ENCODE results near the gene ANK3. TPM values are rescaled to one million over a fixed set of nuclear protein-coding genes. Genes with fewer than 3 reads are reported as not detected.
A peak's percentile ranks its signal among the peaks of the same experiment; 100 is the strongest.

Gene ANK3
- total RNA-seq, 1 donor: 248 TPM

DNA sequence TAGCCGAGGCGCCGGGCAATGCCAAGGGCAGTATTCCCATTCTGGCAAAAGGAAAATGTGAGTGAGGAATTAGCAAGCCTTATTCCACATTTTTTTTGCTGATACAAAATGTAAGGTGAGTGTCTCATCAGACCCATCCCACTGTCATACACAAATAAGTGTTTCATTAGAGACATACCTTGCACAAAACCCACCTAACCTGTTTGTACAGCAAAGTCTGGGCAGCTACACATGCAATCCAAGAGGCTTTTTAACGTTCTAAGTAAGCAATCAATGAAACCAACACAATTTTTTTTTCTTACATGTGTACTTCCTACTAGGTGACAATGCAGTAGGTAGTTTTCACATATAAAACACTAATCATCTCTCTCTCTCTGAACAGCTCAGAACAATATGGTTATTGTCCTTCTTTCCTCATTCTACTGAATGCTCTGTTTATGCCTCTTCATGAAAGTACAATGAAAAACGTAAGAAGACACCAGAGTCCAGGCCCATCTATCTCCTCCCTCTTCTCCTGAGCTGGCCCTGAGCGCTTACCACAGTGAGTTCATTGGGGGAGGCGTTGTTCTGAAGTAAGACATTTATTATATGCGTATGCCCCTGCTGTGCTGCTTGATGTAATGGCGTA, 217.2 kb downstream of the ANK3 start:
- no peak overlapping the region for H3K4me3 ChIP-seq (ENCODE audit: low read depth, low read length)
- no peak for DNase-seq (ENCODE audit: low read depth)
- TF ChIP-seq, protein P1, sequence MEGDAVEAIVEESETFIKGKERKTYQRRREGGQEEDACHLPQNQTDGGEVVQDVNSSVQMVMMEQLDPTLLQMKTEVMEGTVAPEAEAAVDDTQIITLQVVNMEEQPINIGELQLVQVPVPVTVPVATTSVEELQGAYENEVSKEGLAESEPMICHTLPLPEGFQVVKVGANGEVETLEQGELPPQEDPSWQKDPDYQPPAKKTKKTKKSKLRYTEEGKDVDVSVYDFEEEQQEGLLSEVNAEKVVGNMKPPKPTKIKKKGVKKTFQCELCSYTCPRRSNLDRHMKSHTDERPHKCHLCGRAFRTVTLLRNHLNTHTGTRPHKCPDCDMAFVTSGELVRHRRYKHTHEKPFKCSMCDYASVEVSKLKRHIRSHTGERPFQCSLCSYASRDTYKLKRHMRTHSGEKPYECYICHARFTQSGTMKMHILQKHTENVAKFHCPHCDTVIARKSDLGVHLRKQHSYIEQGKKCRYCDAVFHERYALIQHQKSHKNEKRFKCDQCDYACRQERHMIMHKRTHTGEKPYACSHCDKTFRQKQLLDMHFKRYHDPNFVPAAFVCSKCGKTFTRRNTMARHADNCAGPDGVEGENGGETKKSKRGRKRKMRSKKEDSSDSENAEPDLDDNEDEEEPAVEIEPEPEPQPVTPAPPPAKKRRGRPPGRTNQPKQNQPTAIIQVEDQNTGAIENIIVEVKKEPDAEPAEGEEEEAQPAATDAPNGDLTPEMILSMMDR (IDR thresholded peaks at IDR 0.05; ENCODE audit: insufficient read depth, low read length): no peak

DNA sequence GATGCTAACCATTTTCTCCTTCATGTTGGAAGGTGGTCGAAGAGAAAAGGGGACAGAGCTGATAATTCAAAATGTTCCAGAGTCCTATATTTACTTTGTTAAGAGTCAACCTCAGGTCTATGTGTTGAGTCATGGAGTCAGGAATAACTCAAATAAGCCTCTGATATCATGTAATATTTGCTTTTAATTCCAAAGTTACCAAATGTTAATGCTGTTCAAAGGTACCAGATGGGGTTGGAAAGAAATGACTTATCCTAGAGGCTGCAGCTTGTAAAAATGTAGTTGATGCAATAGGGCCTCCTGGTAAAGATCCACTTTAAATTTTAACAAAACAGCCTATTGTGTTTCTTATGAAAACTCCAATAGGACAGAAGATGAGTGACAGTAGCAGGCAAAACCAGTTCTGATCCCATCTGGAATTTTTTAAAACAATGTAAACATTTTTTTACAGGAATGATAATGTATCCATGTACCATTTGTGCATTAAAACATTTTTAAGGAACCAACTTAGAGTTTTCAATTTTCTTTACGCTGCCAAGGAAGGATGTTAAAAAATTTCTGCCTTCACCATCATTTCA, 218.2 kb downstream of the ANK3 start:
- peak; percentile 37 for DNase-seq (ENCODE audit: low read depth)
- TF ChIP-seq, protein P1 (IDR thresholded peaks at IDR 0.05; ENCODE audit: insufficient read depth, low read length): no peak
- H3K4me3 ChIP-seq (ENCODE audit: low read depth, low read length): no peak overlapping the region

DNA sequence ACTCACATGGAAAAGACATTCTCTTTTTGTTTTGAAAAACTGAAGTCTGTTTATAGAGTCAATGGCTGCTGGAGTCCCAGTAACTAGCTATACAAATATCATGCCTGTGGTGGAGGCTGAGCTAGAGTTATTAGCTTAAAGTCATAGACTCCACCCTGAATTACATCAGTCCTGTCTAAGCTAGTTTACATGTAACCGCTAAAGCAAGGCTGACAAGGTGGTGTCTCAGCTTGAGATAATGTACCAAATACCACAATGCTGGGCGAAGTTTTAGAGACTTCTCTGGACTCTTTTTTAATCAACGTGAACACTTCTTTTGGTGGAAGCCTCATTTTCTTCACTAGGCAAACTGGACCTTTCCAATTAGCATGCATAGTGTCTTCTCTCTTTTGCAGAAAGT, 219.4 kb downstream of the ANK3 start:
- DNase-seq (ENCODE audit: low read depth): no peak
- TF ChIP-seq, protein P1 (IDR thresholded peaks at IDR 0.05; ENCODE audit: insufficient read depth, low read length): no peak
- no peak overlapping the region for H3K4me3 ChIP-seq (ENCODE audit: low read depth, low read length)

DNA sequence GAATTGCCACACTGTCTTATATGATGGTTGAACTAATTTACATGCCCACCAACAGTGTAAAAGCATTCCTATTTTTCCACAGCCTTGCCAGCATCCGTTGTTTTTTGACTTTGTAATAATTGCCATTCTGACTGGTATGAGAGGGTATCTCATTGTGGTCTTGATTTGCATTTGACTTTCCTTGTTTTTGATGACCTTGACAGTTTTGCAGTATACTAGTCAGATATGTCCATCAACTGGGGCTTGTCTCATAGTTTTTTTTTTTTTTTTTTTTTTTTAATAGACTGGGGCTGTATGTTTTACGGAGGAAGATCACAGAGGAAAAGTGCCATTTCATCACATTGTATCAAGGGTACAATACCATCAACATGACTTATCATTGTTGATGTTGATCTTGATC, 220.6 kb downstream of the ANK3 start:
- TF ChIP-seq, protein P1 (IDR thresholded peaks at IDR 0.05; ENCODE audit: insufficient read depth, low read length): no peak
- no peak overlapping the region for H3K4me3 ChIP-seq (ENCODE audit: low read depth, low read length)

DNA sequence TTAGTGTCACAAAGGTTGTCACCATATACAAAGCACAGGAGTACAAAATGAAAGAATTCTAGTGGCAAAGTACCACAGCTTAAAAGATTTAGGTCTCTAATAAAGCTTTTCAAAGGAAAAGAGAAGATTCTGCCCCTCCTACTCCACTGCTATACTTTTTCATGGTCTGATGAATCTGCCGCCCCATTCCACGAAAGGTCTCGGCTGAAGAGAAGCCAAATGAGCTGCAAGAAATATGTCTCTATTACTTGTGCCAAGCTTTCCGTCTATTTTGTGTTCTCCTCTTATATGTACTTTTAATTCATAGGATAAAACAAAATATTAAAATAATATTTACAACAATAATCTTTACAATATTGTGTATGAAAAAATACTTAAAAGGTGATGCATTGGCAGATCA, 222.6 kb downstream of the ANK3 start:
- no peak for DNase-seq (ENCODE audit: low read depth)
- TF ChIP-seq, protein P1 (IDR thresholded peaks at IDR 0.05; ENCODE audit: insufficient read depth, low read length): no peak

More for the DNA sequence above, 220.6 kb downstream of the ANK3 start:
- DNase-seq (ENCODE audit: low read depth): no peak

DNA sequence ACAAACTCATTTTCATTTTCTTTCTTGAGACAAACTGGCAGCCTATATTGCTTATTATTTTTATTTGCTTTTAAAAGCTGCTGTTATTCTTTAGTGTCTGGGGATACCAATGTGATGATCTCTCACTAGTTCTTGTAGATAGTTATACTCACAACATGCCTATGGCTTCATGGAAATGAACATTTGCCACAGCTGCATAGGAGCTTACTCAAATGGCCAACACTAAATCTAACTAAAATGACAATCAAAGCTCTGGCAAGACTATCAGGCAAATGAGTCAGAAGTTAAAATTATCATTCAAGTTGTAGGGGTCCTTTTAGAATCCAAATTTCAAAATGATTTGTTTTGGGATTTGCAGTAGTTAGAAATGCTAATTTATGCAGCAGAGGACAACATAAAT, 225.9 kb downstream of the ANK3 start:
- TF ChIP-seq, protein P1 (IDR thresholded peaks at IDR 0.05; ENCODE audit: insufficient read depth, low read length): no peak
- DNase-seq (ENCODE audit: low read depth): no peak
- no peak overlapping the region for H3K4me3 ChIP-seq (ENCODE audit: low read depth, low read length)

More for the DNA sequence above, 222.6 kb downstream of the ANK3 start:
- peak overlapping the region; percentile 29 for H3K4me3 ChIP-seq (ENCODE audit: low read depth, low read length)
